C4-2B (cell line): Measurements from ENCODE around the gene CPNE8.

Experiments used
- ZFX ChIP-seq: fragments of 450-650 bp; IDR thresholded peaks from 2 replicates; pipeline ENCODE4 v1.6.1; 2017
- TF ChIP-seq, protein P1 (sequence below): fragments of 450-650 bp; conservative IDR thresholded peaks from 2 replicates; pipeline ENCODE4 v1.5.1; 2017; ENCODE audit warnings: mild to moderate bottlenecking

DNA sequence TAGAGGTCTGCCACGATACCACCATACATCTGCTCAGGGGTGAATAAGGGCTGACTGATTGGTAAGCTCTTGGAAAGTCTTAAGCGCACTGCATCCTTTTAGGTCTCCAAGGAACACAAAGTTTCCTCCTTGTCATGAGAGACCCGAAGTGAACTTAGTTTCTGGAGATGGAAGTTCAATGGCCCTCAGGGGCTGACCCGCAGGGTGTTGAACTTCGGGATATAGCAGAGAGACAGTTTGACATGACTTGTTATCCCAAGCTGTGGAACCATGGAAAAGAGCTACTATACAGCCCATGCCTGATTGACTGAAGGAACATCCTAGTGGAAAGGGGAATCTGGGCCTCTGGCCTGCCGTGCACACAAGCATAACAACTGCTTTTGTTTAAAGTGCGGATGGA lies 26.9 kb upstream of the CPNE8 start:
- TF ChIP-seq, protein P1, sequence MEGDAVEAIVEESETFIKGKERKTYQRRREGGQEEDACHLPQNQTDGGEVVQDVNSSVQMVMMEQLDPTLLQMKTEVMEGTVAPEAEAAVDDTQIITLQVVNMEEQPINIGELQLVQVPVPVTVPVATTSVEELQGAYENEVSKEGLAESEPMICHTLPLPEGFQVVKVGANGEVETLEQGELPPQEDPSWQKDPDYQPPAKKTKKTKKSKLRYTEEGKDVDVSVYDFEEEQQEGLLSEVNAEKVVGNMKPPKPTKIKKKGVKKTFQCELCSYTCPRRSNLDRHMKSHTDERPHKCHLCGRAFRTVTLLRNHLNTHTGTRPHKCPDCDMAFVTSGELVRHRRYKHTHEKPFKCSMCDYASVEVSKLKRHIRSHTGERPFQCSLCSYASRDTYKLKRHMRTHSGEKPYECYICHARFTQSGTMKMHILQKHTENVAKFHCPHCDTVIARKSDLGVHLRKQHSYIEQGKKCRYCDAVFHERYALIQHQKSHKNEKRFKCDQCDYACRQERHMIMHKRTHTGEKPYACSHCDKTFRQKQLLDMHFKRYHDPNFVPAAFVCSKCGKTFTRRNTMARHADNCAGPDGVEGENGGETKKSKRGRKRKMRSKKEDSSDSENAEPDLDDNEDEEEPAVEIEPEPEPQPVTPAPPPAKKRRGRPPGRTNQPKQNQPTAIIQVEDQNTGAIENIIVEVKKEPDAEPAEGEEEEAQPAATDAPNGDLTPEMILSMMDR = no peak
- TF ChIP-seq ZFX = no peak
